Pancreas (tissue), 10 donors: ENCODE data around the gene WWP2. TPM values are rescaled to one million over a fixed set of nuclear protein-coding genes. Genes with fewer than 3 reads are reported as not detected.

Experiments
- ATAC-seq, 4 donors: fragments of 200-7000 bp; cut with Tn5 transposase; one replicate each; pipeline versions ENCODE4 v1.8.0 to v1.9.1; 2020; ENCODE audit warnings: mild to moderate bottlenecking in 4 of 4, moderate library complexity in 4 of 4
- DNase-seq, 6 donors: peaks; one replicate each; pipeline ENCODE4 v3.0.0-alpha.2; 2020
- FAIRE-seq: peaks from 2 replicates; lab custom pipeline; 2012; peaks lifted over from hg19 to GRCh38; lab: Jason Lieb, UNC
- H3K27ac ChIP-seq, 4 donors: fragments of 200-600 bp; sonication (generic); 1 replicate in 3 of 4; 2 replicates in 1 of 4; pipeline versions ENCODE4 v1.5.0 to v1.8.0; 2020
- H3K27me3 ChIP-seq, 4 donors: fragments of 200-600 bp; one replicate each; pipeline ENCODE4 v1.8.0; 2021
- H3K36me3 ChIP-seq, 3 donors: fragments of 200-600 bp; sonication (generic) in 1 of 3; one replicate each; pipeline versions ENCODE4 v1.5.0 to v1.8.0; 2020 to 2021
- H3K4me1 ChIP-seq, 3 donors: fragments of 200-600 bp; one replicate each; pipeline ENCODE4 v1.8.0; 2021
- H3K4me3 ChIP-seq, 4 donors: fragments of 200-600 bp; sonication (generic) in 2 of 4; one replicate each; pipeline versions ENCODE4 v1.5.0 to v1.8.0; 2020 to 2021
- H3K9me3 ChIP-seq, 4 donors: fragments of 200-600 bp; one replicate each; pipeline ENCODE4 v1.8.0; 2021
- WGBS, 2 donors: extraction: QIAGEN DNeasy Blood & Tissue Kit; methylation state at CpG; one replicate each; pipeline ENCODE4 v1.1.7; 2013; 5-methylcytosine and 5-hydroxymethylcytosine counted together
- intact Hi-C, 3 donors: fragments of 100-400 bp; cut with DNase I; formaldehyde crosslinking; loops; one replicate each; pipeline versions ENCODE4 v1.11.1 to v1.14.2; 2022
- polyA plus RNA-seq, 2 donors: library from polyadenylated mRNA; stranded (reverse); fragments of 200-250 nt; gene quantifications; one replicate each; pipeline ENCODE4 v1.2.3, GENCODE V29; 2013
- total RNA-seq, 6 donors: library from RNA; stranded (reverse); fragmentation: NEBNext Ultra II Directional in 4 of 6; extraction: Animal tissue kit (Norgen Biotek cat#: 25700) in 4 of 6; gene quantifications; one replicate each; pipeline versions ENCODE4 v1.2.1 to v1.2.4, GENCODE V29; 2021 to 2023
- TF ChIP-seq, protein P1 (sequence below), 4 donors: fragments of 200-600 bp; sonication (generic) in 3 of 4; IDR thresholded peaks; one replicate each; pipeline versions ENCODE4 v1.5.0 to v1.8.0; 2021; ENCODE audit warnings: antibody characterized with exemption in 4 of 4
- donor health status: healthy with polysubstance abuse.
- donor health status: DM: no; HTN: no; CAD: no; lungs with moderate emphysema.
- donor health status: DM: no; HTN: no; CAD: no.
- donor health status: control.
- donor health status: control.
- donor health status: Bipolar disorder and iron deficiency.
- donor health status: DM: yes; HTN: yes; CAD: no.
- donor health status: DM: no; HTN: no; CAD: no.
- donor health status: DM: no; HTN: no; CAD: no.
- donor health status: DM: yes; HTN: yes; CAD: no.

The WWP2 gene
- total and polyA plus RNA-seq, 8 donors, result 27.4 to 50.4 (median 35.4) TPM

DNA sequence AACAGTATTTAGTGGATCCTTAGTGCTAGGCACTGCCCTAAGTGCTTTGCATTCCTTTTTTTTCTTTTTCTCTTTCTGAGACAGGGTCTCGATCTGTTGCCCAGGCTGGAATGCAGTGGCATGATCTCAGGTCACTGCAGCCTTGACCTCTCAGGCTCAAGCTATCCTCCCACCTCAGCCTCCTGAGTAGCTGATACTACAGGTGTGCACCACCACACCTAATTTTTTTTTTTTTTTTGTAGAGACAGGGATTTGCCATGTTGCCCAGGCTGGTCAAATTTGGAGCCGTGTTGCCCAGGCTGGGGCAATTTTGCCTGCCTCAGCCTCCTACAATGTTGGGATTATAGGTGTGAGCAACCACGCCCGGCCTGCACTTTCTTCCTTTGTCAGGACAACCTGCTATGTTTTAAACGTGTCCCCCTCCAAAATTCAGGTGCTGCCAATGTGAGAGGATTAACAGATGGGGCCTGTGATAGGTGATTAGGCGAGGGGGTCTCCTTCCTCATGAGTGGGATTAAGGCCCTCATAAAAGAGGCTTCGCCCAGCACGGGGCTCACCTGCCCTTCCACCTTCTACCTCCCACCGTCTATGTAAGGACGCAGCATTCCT, 41.2 kb upstream of the WWP2 start:
- intact Hi-C loops, result no loop called here
- Histone ChIP-seq H3K27me3 (no peaks in the 10 kb centered on the region), H3K4me1 (no peaks in the 10 kb centered on the region), H3K9me3 (no peaks in the 10 kb centered on the region), H3K4me3 (no peak overlapping the region), H3K27ac (no peak overlapping the region), H3K36me3 (no peaks in the 10 kb centered on the region)
- no peak for FAIRE-seq
- WGBS, 2 donors, result 83 to 87% methylated on average over 10 of the region's 10 CpGs
- no peak for DNase-seq
- no peak for ATAC-seq
- TF ChIP-seq, protein P1, sequence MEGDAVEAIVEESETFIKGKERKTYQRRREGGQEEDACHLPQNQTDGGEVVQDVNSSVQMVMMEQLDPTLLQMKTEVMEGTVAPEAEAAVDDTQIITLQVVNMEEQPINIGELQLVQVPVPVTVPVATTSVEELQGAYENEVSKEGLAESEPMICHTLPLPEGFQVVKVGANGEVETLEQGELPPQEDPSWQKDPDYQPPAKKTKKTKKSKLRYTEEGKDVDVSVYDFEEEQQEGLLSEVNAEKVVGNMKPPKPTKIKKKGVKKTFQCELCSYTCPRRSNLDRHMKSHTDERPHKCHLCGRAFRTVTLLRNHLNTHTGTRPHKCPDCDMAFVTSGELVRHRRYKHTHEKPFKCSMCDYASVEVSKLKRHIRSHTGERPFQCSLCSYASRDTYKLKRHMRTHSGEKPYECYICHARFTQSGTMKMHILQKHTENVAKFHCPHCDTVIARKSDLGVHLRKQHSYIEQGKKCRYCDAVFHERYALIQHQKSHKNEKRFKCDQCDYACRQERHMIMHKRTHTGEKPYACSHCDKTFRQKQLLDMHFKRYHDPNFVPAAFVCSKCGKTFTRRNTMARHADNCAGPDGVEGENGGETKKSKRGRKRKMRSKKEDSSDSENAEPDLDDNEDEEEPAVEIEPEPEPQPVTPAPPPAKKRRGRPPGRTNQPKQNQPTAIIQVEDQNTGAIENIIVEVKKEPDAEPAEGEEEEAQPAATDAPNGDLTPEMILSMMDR (IDR thresholded peaks at IDR 0.05), result no peak

GRCh38 chr16:69721441-69721957, 40.6 kb upstream of the WWP2 start:
- Histone ChIP-seq H3K9me3 (no peaks in the 10 kb centered on the region), H3K27me3 (no peaks in the 10 kb centered on the region), H3K4me1 (no peaks in the 10 kb centered on the region), H3K4me3 (no peak overlapping the region), H3K27ac (no peak overlapping the region), H3K36me3 (no peaks in the 10 kb centered on the region)
- no peak for FAIRE-seq
- no peak for ATAC-seq
- intact Hi-C loops, result no loop called here
- no peak for DNase-seq
- 81 to 90% methylated on average over 5 to 6 of the region's 6 CpGs for WGBS, 2 donors
- TF ChIP-seq, protein P1 (IDR thresholded peaks at IDR 0.05), result no peak

GRCh38 chr16:69724414-69724873, 37.7 kb upstream of the WWP2 start:
- ATAC-seq (no peak), DNase-seq (peak in 1 of 6 donors; percentile 10), FAIRE-seq (no peak)
- Histone ChIP-seq H3K27me3 (no peaks in the 10 kb centered on the region), H3K9me3 (no peaks in the 10 kb centered on the region), H3K4me1 (no peaks in the 10 kb centered on the region), H3K36me3 (no peaks in the 10 kb centered on the region), H3K27ac (no peak overlapping the region), H3K4me3 (no peak overlapping the region)
- intact Hi-C loops, result no loop called here
- 88 to 89% methylated on average over 2 of the region's 2 CpGs for WGBS, 2 donors
- TF ChIP-seq, protein P1 (IDR thresholded peaks at IDR 0.05), result no peak

DNA sequence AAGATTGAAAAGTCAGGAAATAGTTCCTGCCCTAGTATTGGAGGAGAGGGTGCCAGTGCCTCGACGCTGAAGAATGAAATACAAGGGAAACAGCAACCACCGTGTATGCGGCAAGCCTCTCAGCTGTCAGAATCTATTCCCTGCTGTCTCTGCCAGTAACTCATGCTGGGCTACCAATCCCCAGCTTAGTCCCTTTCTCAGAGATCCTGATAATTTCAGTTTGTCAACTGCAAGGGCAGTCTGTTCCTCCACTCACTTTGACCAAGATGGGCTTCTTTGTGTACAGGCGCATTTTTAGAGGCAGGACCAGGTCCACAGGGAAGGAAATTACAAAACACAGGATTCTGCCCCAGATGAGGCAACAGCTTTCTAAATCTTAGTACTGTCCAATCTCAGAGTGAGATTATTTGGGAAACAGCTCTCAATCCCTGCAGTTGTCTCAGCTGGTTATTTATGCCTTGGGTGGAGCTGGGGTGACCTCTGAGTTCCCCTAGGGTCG, 37.1 kb upstream of the WWP2 start:
- intact Hi-C loops, result no loop called here
- FAIRE-seq (no peak), ATAC-seq (no peak), DNase-seq (peak in 1 of 6 donors; percentile 12)
- TF ChIP-seq, protein P1 (IDR thresholded peaks at IDR 0.05), result no peak
- WGBS, 2 donors, result 59 to 64% methylated on average over 6 of the region's 6 CpGs
- no peaks in the 10 kb centered on the region for H3K36me3 ChIP-seq
- no peaks in the 10 kb centered on the region for H3K4me1 ChIP-seq
- no peaks in the 10 kb centered on the region for H3K27me3 ChIP-seq
- H3K27ac ChIP-seq, result no peak overlapping the region
- no peak overlapping the region for H3K4me3 ChIP-seq
- no peaks in the 10 kb centered on the region for H3K9me3 ChIP-seq
